HepG2 (cell line): ENCODE measurements around the gene MDH1. TPM values are rescaled to one million over a fixed set of nuclear protein-coding genes. Genes with fewer than 3 reads are reported as not detected.

ENCODE experiments used
- AGO1 ChIP-seq: fragments of 200-400 bp; formaldehyde crosslinking; IDR thresholded peaks from 2 replicates; pipeline ENCODE4 v1.6.1; 2017; ENCODE audit warnings: mild to moderate bottlenecking, low read depth, low read length, moderate library complexity; ENCODE audit not compliant: poor library complexity, severe bottlenecking
- CEBPG ChIP-seq: IDR thresholded peaks from 2 replicates; pipeline ENCODE4 v1.6.1; 2016
- EEA1 ChIP-seq: sonication (generic); formaldehyde crosslinking; IDR thresholded peaks from 2 replicates; pipeline ENCODE4 v1.5.1; 2020; ENCODE audit warnings: mild to moderate bottlenecking, missing genetic modification reagents, borderline replicate concordance
- HES4 ChIP-seq: sonication (generic); formaldehyde crosslinking; IDR thresholded peaks from 2 replicates; pipeline ENCODE4 v1.9.0; 2021; ENCODE audit warnings: mild to moderate bottlenecking, missing genetic modification reagents, borderline replicate concordance
- JUN ChIP-seq: sonication (generic); formaldehyde crosslinking; IDR thresholded peaks from 2 replicates; pipeline ENCODE4 v1.4.0; 2020; ENCODE audit warnings: mild to moderate bottlenecking, missing genetic modification reagents
- KDM3A ChIP-seq: IDR thresholded peaks from 2 replicates; pipeline ENCODE4 v1.6.1; 2018; ENCODE audit warnings: low read depth, missing compliant biosample characterization
- NRL ChIP-seq: sonication (generic); formaldehyde crosslinking; IDR thresholded peaks from 2 replicates; pipeline ENCODE4 v1.5.0; 2020; ENCODE audit warnings: missing genetic modification reagents, mild to moderate bottlenecking, moderate library complexity, borderline replicate concordance
- RAD51 ChIP-seq: fragments of 450-650 bp; IDR thresholded peaks from 2 replicates; pipeline ENCODE4 v1.6.1; 2016; ENCODE audit warnings: borderline replicate concordance
- RARG ChIP-seq: sonication (generic); formaldehyde crosslinking; IDR thresholded peaks from 2 replicates; pipeline ENCODE4 v1.4.0; 2020; ENCODE audit warnings: low read depth, mild to moderate bottlenecking, missing genetic modification reagents
- RCOR2 ChIP-seq: IDR thresholded peaks from 2 replicates; pipeline ENCODE4 v1.6.1; 2016; ENCODE audit warnings: missing biosample characterization, missing genetic modification reagents
- TCF7 ChIP-seq: sonication (generic); IDR thresholded peaks from 2 replicates; pipeline ENCODE4 v1.6.1; 2016; ENCODE audit warnings: antibody characterized with exemption, low read depth
- ZFP82 ChIP-seq: sonication (generic); formaldehyde crosslinking; IDR thresholded peaks from 2 replicates; pipeline ENCODE4 v1.5.1; 2020; ENCODE audit warnings: mild to moderate bottlenecking, missing genetic modification reagents, borderline replicate concordance
- ZNF256 ChIP-seq: sonication (generic); formaldehyde crosslinking; conservative IDR thresholded peaks from 2 replicates; pipeline ENCODE4 v1.4.0; 2020; ENCODE audit warnings: missing genetic modification reagents
- ZNF468 ChIP-seq: sonication (generic); formaldehyde crosslinking; IDR thresholded peaks from 2 replicates; pipeline ENCODE4 v1.8.0; 2022; ENCODE audit warnings: mild to moderate bottlenecking, moderate library complexity, missing genetic modification reagents
- ZNF660 ChIP-seq: sonication (generic); formaldehyde crosslinking; IDR thresholded peaks from 2 replicates; pipeline ENCODE4 v1.5.1; 2020; ENCODE audit warnings: mild to moderate bottlenecking, low read depth, missing genetic modification reagents, borderline replicate concordance
- ZNF883 ChIP-seq: sonication (generic); formaldehyde crosslinking; IDR thresholded peaks from 2 replicates; pipeline ENCODE4 v1.5.1; 2020; ENCODE audit warnings: mild to moderate bottlenecking, missing genetic modification reagents; ENCODE audit errors: not compliant biosample characterization
- polyA plus RNA-seq, 8 experiments: library from polyadenylated mRNA; depleted of rRNA in 3 of 8; stranded (reverse) in 7 of 8; unstranded in 1 of 8; fragments of >200 nt; fragmentation: Illumina TruSeq in 4 of 8; extraction: Trizol in 4 of 8; gene quantifications; 2 replicates each; pipeline versions ENCODE4 v1.2.1 to v1.2.3, GENCODE V29; 2011 to 2016; ENCODE audit warnings: low read depth in 4 of 8, missing spikeins in 1 of 8, mixed read lengths in 1 of 8; ENCODE audit not compliant: insufficient read depth in 1 of 8
- total RNA-seq, 5 experiments: library from RNA; depleted of rRNA; stranded (reverse); fragments of >200 nt; fragmentation: Illumina TruSeq; extraction: Trizol; gene quantifications; 2 replicates each; pipeline ENCODE4 v1.2.3, GENCODE V29; 2016; ENCODE audit warnings: low read depth in 1 of 5
- TF ChIP-seq, protein P1 (sequence below): IDR thresholded peaks from 2 replicates; pipeline ENCODE4 v1.6.1; 2016; ENCODE audit warnings: low read depth, borderline replicate concordance
- TF ChIP-seq, protein P2 (sequence below): sonication (generic); formaldehyde crosslinking; IDR thresholded peaks from 2 replicates; pipeline ENCODE4 v1.5.0; 2020; ENCODE audit warnings: mild to moderate bottlenecking, missing genetic modification reagents
- TF ChIP-seq, protein P3 (sequence below): sonication (generic); formaldehyde crosslinking; IDR thresholded peaks from 2 replicates; pipeline ENCODE4 v1.8.0; 2022; ENCODE audit warnings: missing genetic modification reagents, low read depth, mild to moderate bottlenecking, borderline replicate concordance
- TF ChIP-seq, protein P4 (sequence below): sonication (generic); formaldehyde crosslinking; IDR thresholded peaks from 2 replicates; pipeline ENCODE4 v1.8.0; 2022; ENCODE audit warnings: mild to moderate bottlenecking, missing genetic modification reagents, moderate library complexity
- TF ChIP-seq, protein P5 (sequence below): sonication (generic); formaldehyde crosslinking; IDR thresholded peaks from 2 replicates; pipeline ENCODE4 v1.5.1; 2020; ENCODE audit warnings: mild to moderate bottlenecking, missing genetic modification reagents, moderate library complexity

MDH1 gene
- total and polyA plus RNA-seq, 2 of the 13 experiments (the other 11 are each of a cell fraction or from before 2014, with no cell fraction given): 293 to 415 TPM

DNA sequence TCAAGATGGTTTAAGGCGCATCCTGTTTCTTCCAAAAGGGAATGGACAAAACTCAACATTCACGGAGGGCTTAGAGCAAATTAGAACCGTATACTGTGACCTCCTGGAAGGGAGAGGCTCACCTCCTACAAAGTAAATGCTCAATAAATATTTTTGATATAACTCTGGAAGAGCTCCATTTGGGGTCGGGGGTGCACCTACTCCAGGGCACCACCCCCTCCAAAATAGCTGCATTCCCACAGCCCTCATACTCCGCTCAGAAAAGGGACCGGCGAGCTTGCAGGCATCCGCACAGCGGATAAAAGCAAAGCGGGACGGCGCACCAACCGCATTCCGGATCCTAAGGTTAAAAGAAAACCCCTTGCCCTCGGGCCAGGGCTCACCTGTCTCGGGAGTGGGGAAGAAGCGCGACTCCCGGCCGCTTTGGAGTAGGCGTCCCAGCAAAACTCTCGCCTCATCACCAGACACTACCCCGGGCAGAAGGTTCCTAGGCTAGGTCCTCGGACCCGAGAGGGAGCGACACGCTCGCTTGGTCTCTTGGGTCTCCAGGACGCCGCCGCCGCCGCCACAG, 864 bp upstream of the MDH1 start (continued):
- TF ChIP-seq ZNF660 (CRISPR knock-in tag) (no peak), AGO1 (peak; percentile 36), KDM3A (CRISPR knock-in tag) (0 out of 2 replicates have a peak, but pooled peaks have one; percentile 14), RCOR2 (CRISPR knock-in tag) (no peak), ZNF256 (CRISPR knock-in tag) (0 out of 2 replicates have a peak, but pooled peaks have one; percentile 37), HES4 (CRISPR knock-in tag) (peak; percentile 74; the same call in 1 of the 2 replicates), JUN (no peak), ZNF468 (CRISPR knock-in tag) (no peak), CEBPG (CRISPR knock-in tag) (no peak), RARG (CRISPR knock-in tag) (no peak), TCF7 (0 out of 2 replicates have a peak, but pooled peaks have one; percentile 11), ZNF883 (CRISPR knock-in tag) (no peak), EEA1 (0 out of 2 replicates have a peak, but pooled peaks have one; percentile 44), NRL (CRISPR knock-in tag) (peak; percentile 97), ZFP82 (CRISPR knock-in tag) (no peak), RAD51 (no peak)
- TF ChIP-seq, protein P1, sequence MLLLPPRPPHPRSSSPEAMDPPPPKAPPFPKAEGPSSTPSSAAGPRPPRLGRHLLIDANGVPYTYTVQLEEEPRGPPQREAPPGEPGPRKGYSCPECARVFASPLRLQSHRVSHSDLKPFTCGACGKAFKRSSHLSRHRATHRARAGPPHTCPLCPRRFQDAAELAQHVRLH (CRISPR knock-in tag): 0 out of 2 replicates have a peak, but pooled peaks have one; percentile 48
- TF ChIP-seq, protein P2, sequence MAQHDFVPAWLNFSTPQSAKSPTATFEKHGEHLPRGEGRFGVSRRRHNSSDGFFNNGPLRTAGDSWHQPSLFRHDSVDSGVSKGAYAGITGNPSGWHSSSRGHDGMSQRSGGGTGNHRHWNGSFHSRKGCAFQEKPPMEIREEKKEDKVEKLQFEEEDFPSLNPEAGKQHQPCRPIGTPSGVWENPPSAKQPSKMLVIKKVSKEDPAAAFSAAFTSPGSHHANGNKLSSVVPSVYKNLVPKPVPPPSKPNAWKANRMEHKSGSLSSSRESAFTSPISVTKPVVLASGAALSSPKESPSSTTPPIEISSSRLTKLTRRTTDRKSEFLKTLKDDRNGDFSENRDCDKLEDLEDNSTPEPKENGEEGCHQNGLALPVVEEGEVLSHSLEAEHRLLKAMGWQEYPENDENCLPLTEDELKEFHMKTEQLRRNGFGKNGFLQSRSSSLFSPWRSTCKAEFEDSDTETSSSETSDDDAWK (CRISPR knock-in tag): no peak
- TF ChIP-seq, protein P3, sequence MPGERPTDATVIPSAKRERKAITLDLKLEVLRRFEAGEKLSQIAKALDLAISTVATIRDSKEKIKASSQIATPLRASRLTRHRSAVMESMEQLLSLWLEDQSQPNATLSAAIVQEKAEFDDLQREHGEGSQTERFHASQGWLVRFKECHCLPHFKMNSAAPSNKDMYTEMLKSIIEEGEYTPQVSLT (CRISPR knock-in tag): 0 out of 2 replicates have a peak, but pooled peaks have one; percentile 15
- TF ChIP-seq, protein P4, sequence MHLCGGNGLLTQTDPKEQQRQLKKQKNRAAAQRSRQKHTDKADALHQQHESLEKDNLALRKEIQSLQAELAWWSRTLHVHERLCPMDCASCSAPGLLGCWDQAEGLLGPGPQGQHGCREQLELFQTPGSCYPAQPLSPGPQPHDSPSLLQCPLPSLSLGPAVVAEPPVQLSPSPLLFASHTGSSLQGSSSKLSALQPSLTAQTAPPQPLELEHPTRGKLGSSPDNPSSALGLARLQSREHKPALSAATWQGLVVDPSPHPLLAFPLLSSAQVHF (CRISPR knock-in tag): no peak
- TF ChIP-seq, protein P5, sequence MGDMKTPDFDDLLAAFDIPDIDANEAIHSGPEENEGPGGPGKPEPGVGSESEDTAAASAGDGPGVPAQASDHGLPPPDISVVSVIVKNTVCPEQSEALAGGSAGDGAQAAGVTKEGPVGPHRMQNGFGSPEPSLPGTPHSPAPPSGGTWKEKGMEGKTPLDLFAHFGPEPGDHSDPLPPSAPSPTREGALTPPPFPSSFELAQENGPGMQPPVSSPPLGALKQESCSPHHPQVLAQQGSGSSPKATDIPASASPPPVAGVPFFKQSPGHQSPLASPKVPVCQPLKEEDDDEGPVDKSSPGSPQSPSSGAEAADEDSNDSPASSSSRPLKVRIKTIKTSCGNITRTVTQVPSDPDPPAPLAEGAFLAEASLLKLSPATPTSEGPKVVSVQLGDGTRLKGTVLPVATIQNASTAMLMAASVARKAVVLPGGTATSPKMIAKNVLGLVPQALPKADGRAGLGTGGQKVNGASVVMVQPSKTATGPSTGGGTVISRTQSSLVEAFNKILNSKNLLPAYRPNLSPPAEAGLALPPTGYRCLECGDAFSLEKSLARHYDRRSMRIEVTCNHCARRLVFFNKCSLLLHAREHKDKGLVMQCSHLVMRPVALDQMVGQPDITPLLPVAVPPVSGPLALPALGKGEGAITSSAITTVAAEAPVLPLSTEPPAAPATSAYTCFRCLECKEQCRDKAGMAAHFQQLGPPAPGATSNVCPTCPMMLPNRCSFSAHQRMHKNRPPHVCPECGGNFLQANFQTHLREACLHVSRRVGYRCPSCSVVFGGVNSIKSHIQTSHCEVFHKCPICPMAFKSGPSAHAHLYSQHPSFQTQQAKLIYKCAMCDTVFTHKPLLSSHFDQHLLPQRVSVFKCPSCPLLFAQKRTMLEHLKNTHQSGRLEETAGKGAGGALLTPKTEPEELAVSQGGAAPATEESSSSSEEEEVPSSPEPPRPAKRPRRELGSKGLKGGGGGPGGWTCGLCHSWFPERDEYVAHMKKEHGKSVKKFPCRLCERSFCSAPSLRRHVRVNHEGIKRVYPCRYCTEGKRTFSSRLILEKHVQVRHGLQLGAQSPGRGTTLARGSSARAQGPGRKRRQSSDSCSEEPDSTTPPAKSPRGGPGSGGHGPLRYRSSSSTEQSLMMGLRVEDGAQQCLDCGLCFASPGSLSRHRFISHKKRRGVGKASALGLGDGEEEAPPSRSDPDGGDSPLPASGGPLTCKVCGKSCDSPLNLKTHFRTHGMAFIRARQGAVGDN (CRISPR knock-in tag): no peak
